B cell (primary cell): ENCODE data around the gene SEMA4C. TPM values are rescaled to one million over a fixed set of nuclear protein-coding genes. Genes with fewer than 3 reads are reported as not detected.

Experiments
- ATAC-seq: fragments of 200-7000 bp; cut with Tn5 transposase; one replicate; pipeline ENCODE4 v1.10.0; 2021; ENCODE audit warnings: low read depth, mild to moderate bottlenecking, moderate number of reproducible peaks, moderate library complexity
- CTCF ChIA-PET: fragments of 350-600 bp; sonication (Branson Sonifier 250); formaldehyde crosslinking; loops from one replicate; lab custom pipeline; 2021; ENCODE audit warnings: antibody characterized with exemption, inconsistent platforms; lab: Charles Lee
- POLR2A ChIA-PET: fragments of 350-600 bp; sonication (Branson Sonifier 250); formaldehyde crosslinking; loops from one replicate; lab custom pipeline; 2021; ENCODE audit warnings: antibody characterized with exemption; lab: Charles Lee
- DNase-seq: peaks from one replicate; pipeline ENCODE4 v3.0.0; 2013
- H2AFZ ChIP-seq: 2 replicates; pipeline ENCODE4 v1.6.1; 2012; ENCODE audit warnings: mild to moderate bottlenecking, low read depth, low read length; ENCODE audit not compliant: insufficient read depth, poor library complexity, severe bottlenecking
- H3K27ac ChIP-seq, 2 donors: 1 replicate in 1 of 2; 2 replicates in 1 of 2; pipeline ENCODE4 v1.5.1; 2012 to 2013; ENCODE audit warnings: low read length in 2 of 2, mild to moderate bottlenecking in 2 of 2, moderate library complexity in 1 of 2
- H3K27me3 ChIP-seq, 4 experiments: fragments of 200-600 bp in 1 of 4; sonication (generic) in 1 of 4; replicated peaks in 1 of 4; 1 replicate in 2 of 4; 2 replicates in 2 of 4; pipeline versions ENCODE4 v1.6.1 to v1.7.0; 2013 to 2016; ENCODE audit warnings: low read length in 3 of 4, mild to moderate bottlenecking in 2 of 4, mixed read lengths in 1 of 4, moderate library complexity in 1 of 4; ENCODE audit not compliant: insufficient read depth in 4 of 4, control insufficient read depth in 3 of 4; ENCODE audit errors: control extremely low read depth in 1 of 4
- H3K36me3 ChIP-seq, 2 experiments: replicated peaks in 1 of 2; 1 replicate in 1 of 2; 2 replicates in 1 of 2; pipeline versions ENCODE4 v1.6.1 to v1.7.1; 2013; ENCODE audit warnings: low read length in 1 of 2; ENCODE audit not compliant: insufficient read depth in 2 of 2, control insufficient read depth in 1 of 2; ENCODE audit errors: control extremely low read depth in 1 of 2, extremely low read depth in 1 of 2
- H3K4me1 ChIP-seq, 2 donors: fragments of 200-600 bp in 1 of 2; sonication (generic) in 1 of 2; 1 replicate in 1 of 2; 2 replicates in 1 of 2; pipeline versions ENCODE4 v1.5.1 to v1.6.1; 2013 to 2017; ENCODE audit warnings: low read length in 2 of 2; ENCODE audit not compliant: control insufficient read depth in 2 of 2, insufficient read depth in 2 of 2
- H3K4me2 ChIP-seq: replicated peaks from 2 replicates; pipeline ENCODE3; 2012; ENCODE audit warnings: mild to moderate bottlenecking, low read depth, low read length; ENCODE audit not compliant: poor library complexity, severe bottlenecking
- H3K4me3 ChIP-seq, 5 experiments: fragments of 200-600 bp in 1 of 5; sonication (generic) in 1 of 5; 1 replicate in 3 of 5; 2 replicates in 2 of 5; pipeline versions ENCODE4 v1.5.1 to v1.7.0; 2011 to 2016; ENCODE audit warnings: low read length in 4 of 5, mild to moderate bottlenecking in 4 of 5, low read depth in 2 of 5, control low read depth in 1 of 5, moderate library complexity in 1 of 5; ENCODE audit not compliant: insufficient read depth in 1 of 5; ENCODE audit errors: control extremely low read depth in 1 of 5, extremely low read depth in 1 of 5
- H3K79me2 ChIP-seq: fragments of 200-600 bp; sonication (generic); one replicate; pipeline ENCODE4 v1.6.0; 2016; ENCODE audit warnings: low read length; ENCODE audit not compliant: control insufficient read depth, insufficient read depth
- H3K9ac ChIP-seq: fragments of 200-600 bp; sonication (generic); 2 replicates; pipeline ENCODE4 v1.6.1; 2017; ENCODE audit warnings: mild to moderate bottlenecking, low read length, moderate library complexity
- H3K9me3 ChIP-seq, 3 donors: one replicate each; pipeline versions ENCODE4 v1.6.1 to v1.7.1; 2013; ENCODE audit warnings: low read length in 2 of 3; ENCODE audit not compliant: control insufficient read depth in 2 of 3, insufficient read depth in 1 of 3; ENCODE audit errors: control extremely low read depth in 1 of 3
- H4K20me1 ChIP-seq: 2 replicates; pipeline ENCODE4 v1.6.0; 2012; ENCODE audit warnings: mild to moderate bottlenecking, low read length; ENCODE audit not compliant: insufficient read depth, control insufficient read depth, poor library complexity, severe bottlenecking
- H3K27ac Mint-ChIP-seq: one replicate; pipeline ENCODE4 v1.8.0; 2021; ENCODE audit warnings: mixed read lengths
- H3K27me3 Mint-ChIP-seq: one replicate; pipeline ENCODE4 v1.8.0; 2021; ENCODE audit warnings: mixed read lengths
- H3K4me1 Mint-ChIP-seq: one replicate; pipeline ENCODE4 v1.8.0; 2021; ENCODE audit warnings: mixed read lengths
- H3K4me3 Mint-ChIP-seq: one replicate; pipeline ENCODE4 v1.8.0; 2021; ENCODE audit warnings: mixed read lengths
- H3K9me3 Mint-ChIP-seq: one replicate; pipeline ENCODE4 v1.8.0; 2022; ENCODE audit warnings: mixed read lengths; ENCODE audit not compliant: insufficient read depth
- EZH2 ChIP-seq: IDR thresholded peaks from 2 replicates; pipeline ENCODE4 v1.6.1; 2012; ENCODE audit warnings: borderline replicate concordance, low read depth, mild to moderate bottlenecking, moderate library complexity, low read length; ENCODE audit not compliant: insufficient read depth, poor library complexity, severe bottlenecking
- WGBS: methylation state at CpG from one replicate; pipeline ENCODE4 v1.1.5; 2013; ENCODE audit warnings: missing lambda C conversion rate; ENCODE audit not compliant: insufficient coverage; 5-methylcytosine and 5-hydroxymethylcytosine counted together
- intact Hi-C: fragments of 100-400 bp; cut with micrococcal nuclease; formaldehyde crosslinking; loops from one replicate; pipeline ENCODE4 v1.10.0; 2022
- polyA plus RNA-seq: library from polyadenylated mRNA; depleted of rRNA; stranded (reverse); fragments of >200 nt; gene quantifications from 2 replicates; pipeline ENCODE4 v1.2.3, GENCODE V29; 2012
- total RNA-seq, 2 donors: library from RNA; stranded (reverse); fragments of 120-200 nt in 1 of 2; gene quantifications; 1 replicate in 1 of 2; 2 replicates in 1 of 2; pipeline versions ENCODE4 v1.2.3 to v1.2.4, GENCODE V29; 2013 to 2022
- TF ChIP-seq, protein P1 (sequence below): fragments of 200-600 bp; IDR thresholded peaks from one replicate; pipeline ENCODE4 v1.8.0; 2022; ENCODE audit warnings: antibody characterized with exemption, mild to moderate bottlenecking

Gene SEMA4C
- total and polyA plus RNA-seq, 2 donors (not counting 1 experiment from before 2014, with no cell fraction given): 0.28 to 0.94 TPM

DNA sequence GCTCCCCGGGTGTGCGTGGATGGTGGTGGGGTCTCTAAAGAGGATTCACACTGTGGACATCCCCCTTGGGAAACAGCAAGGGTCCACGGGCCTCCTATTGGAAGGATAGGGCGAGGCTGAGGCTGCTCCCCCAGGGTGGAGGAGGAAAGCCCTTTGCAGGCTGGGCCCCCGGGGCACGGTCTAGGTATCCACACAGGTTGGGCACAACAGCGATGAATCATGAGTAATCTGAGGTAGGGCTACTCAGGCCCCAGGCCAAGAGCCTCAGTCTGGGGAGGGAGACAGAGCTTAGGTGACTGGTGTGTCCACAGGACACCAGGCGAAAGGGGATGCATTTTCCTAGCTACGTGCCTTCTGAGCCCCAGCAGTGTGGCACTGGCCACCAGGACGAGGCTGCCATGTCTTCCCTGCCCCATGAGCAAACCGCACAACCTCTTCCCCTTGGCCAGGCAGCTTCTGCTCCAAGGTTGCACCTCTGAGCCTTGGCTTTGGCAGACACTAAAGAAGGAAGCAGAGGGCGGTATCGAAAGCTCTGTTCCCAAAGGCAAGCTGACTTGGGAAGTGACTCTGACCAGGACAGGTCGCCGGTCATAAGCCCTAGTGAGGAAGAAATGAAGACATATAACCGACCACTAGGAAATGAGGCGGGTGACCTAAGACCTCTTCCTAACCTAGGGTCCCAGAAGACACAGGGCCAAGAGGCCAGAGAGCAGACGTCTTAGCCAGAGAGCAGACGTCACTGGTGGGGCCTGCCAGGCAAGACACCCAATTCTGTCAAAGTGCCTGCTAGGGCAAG, 14.6 kb upstream of the SEMA4C start:
- POLR2A ChIA-PET: no interaction called here

DNA sequence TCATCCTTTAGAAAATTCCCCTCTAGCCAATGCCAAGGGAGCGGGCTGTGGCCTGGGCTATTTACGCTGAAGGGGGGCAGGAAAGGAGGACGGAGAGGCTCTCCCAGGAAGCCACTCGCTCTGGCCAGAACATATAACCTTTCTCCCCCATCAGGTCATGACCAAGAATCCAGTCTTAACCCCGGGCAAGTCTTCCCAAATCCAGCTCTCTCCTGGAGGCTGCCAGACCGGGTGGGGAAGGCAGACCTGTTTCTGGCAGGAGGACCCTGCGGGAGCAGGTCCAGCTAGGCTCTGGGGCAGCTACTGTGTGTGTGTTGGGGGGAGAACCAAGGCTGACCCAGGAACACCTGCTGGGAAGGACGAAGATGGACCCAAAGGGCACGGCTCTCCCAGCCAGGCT, 13.4 kb upstream of the SEMA4C start:
- H3K36me3 ChIP-seq: no peaks in the 10 kb centered on the region
- intact Hi-C loops: no loop called here
- no peak overlapping the region for H3K4me2 ChIP-seq
- H3K79me2 ChIP-seq: no peaks in the 10 kb centered on the region
- no peak overlapping the region for H3K4me3 ChIP-seq
- DNase-seq (no peak), ATAC-seq (no peak)
- POLR2A ChIA-PET: no interaction called here
- Mint-ChIP-seq H3K27me3 (peaks cover 4% of the 10 kb centered on the region), H3K27ac (no peak overlapping the region), H3K9me3 (no peaks in the 10 kb centered on the region), H3K4me3 (no peak overlapping the region), H3K4me1 (peaks cover 11% of the 10 kb centered on the region)
- CTCF ChIA-PET: no interaction called here
- TF ChIP-seq, protein P1, sequence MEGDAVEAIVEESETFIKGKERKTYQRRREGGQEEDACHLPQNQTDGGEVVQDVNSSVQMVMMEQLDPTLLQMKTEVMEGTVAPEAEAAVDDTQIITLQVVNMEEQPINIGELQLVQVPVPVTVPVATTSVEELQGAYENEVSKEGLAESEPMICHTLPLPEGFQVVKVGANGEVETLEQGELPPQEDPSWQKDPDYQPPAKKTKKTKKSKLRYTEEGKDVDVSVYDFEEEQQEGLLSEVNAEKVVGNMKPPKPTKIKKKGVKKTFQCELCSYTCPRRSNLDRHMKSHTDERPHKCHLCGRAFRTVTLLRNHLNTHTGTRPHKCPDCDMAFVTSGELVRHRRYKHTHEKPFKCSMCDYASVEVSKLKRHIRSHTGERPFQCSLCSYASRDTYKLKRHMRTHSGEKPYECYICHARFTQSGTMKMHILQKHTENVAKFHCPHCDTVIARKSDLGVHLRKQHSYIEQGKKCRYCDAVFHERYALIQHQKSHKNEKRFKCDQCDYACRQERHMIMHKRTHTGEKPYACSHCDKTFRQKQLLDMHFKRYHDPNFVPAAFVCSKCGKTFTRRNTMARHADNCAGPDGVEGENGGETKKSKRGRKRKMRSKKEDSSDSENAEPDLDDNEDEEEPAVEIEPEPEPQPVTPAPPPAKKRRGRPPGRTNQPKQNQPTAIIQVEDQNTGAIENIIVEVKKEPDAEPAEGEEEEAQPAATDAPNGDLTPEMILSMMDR: no peak
- TF ChIP-seq EZH2: no peak
- peaks cover 9 to 12% of the 10 kb centered on the region in 2 donors for H3K4me1 ChIP-seq
- no peak overlapping the region for H2AFZ ChIP-seq
- H3K27me3 ChIP-seq: peaks cover 0 to 10% (median 0%) of the 10 kb centered on the region in 4 experiments
- no peak overlapping the region for H3K9ac ChIP-seq
- H3K9me3 ChIP-seq: no peaks in the 10 kb centered on the region
- H3K27ac ChIP-seq: no peak overlapping the region
- WGBS: 91% methylated on average over 5 of the region's 9 CpGs
- no peaks in the 10 kb centered on the region for H4K20me1 ChIP-seq

More for the DNA sequence above, 14.6 kb upstream of the SEMA4C start:
- Histone ChIP-seq H3K36me3 (no peaks in the 10 kb centered on the region), H3K4me2 (no peak overlapping the region), H3K27ac (no peak overlapping the region), H3K9ac (no peak overlapping the region), H2AFZ (no peak overlapping the region), H3K79me2 (no peaks in the 10 kb centered on the region), H3K27me3 (peaks cover 0 to 8% (median 0%) of the 10 kb centered on the region in 4 experiments), H3K4me1 (peaks cover 14 to 19% of the 10 kb centered on the region in 2 donors), H3K4me3 (no peak overlapping the region), H4K20me1 (no peaks in the 10 kb centered on the region), H3K9me3 (no peaks in the 10 kb centered on the region)
- TF ChIP-seq, protein P1: no peak
- no peak for TF ChIP-seq EZH2
- H3K4me1 Mint-ChIP-seq: peaks cover 17% of the 10 kb centered on the region
- no peak overlapping the region for H3K4me3 Mint-ChIP-seq
- H3K27ac Mint-ChIP-seq: no peak overlapping the region
- ATAC-seq: no peak
- H3K9me3 Mint-ChIP-seq: no peaks in the 10 kb centered on the region
- CTCF ChIA-PET: interaction anchor here (1.2 kb wide), 1 partner anchor 26 kb away, joined by 4 read pairs; the partner anchor contains the start of gene ANKRD39
- intact Hi-C loops: no loop called here
- H3K27me3 Mint-ChIP-seq: peaks cover 4% of the 10 kb centered on the region
- 98% methylated on average over 19 of the region's 19 CpGs for WGBS
- DNase-seq: no peak
